ENCODE data around the gene RAPGEF5. TPM values are rescaled to one million over a fixed set of nuclear protein-coding genes. Genes with fewer than 3 reads are reported as not detected.

Gene RAPGEF5
- total RNA-seq, 4 donors from 2014 or later = 7.4 to 16.2 (median 12.1) TPM

DNA sequence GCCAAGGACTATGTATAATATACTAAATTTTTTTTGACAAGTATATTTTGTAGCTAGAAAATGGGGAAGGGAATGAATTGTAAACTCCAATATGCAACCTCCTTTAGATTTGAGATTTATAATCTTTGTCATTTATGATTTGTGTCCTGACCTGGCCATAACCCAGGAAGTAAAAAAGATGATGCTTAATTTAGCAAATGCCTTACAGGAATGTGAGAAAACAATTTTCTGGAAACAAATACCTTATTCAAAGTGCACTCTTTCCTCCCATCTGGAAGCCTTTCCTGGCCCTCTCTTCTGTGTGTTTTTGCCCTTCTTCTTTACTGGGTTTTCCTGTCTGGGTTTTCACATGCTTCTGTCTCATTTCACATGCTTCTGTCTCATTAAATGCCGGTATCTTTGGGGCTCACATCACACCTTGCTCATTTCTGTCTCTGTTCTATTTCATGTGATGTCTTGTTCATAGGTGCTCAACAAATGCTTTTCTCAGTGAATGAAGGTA lies 149.2 kb downstream of the RAPGEF5 start:
- intact Hi-C loops (cut with DNase I; ENCODE audit: low total_unique reads) = no loop called here
- H3K27me3 ChIP-seq = no peaks in the 10 kb centered on the region
- H3K9me3 ChIP-seq = no peaks in the 10 kb centered on the region
- H3K4me3 ChIP-seq = no peak overlapping the region
- DNase-seq = no peak
- H3K4me1 ChIP-seq = peaks cover 0 to 20% of the 10 kb centered on the region in 2 donors
- no peaks in the 10 kb centered on the region for H3K36me3 ChIP-seq
- peak overlapping the region in 1 of 4 donors; percentile 7 for H3K27ac ChIP-seq
- in situ Hi-C loops (cut with MboI; ENCODE audit: low sequenced_read_pairs in 4 of 4) = no loop called here
- no peak for ATAC-seq
- TF ChIP-seq POLR2A (IDR thresholded peaks at IDR 0.05) = no peak
- TF ChIP-seq, protein P1, sequence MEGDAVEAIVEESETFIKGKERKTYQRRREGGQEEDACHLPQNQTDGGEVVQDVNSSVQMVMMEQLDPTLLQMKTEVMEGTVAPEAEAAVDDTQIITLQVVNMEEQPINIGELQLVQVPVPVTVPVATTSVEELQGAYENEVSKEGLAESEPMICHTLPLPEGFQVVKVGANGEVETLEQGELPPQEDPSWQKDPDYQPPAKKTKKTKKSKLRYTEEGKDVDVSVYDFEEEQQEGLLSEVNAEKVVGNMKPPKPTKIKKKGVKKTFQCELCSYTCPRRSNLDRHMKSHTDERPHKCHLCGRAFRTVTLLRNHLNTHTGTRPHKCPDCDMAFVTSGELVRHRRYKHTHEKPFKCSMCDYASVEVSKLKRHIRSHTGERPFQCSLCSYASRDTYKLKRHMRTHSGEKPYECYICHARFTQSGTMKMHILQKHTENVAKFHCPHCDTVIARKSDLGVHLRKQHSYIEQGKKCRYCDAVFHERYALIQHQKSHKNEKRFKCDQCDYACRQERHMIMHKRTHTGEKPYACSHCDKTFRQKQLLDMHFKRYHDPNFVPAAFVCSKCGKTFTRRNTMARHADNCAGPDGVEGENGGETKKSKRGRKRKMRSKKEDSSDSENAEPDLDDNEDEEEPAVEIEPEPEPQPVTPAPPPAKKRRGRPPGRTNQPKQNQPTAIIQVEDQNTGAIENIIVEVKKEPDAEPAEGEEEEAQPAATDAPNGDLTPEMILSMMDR (IDR thresholded peaks at IDR 0.05 in 4 of 5, conservative IDR thresholded peaks at IDR 0.05 in 1 of 5) = no peak

DNA sequence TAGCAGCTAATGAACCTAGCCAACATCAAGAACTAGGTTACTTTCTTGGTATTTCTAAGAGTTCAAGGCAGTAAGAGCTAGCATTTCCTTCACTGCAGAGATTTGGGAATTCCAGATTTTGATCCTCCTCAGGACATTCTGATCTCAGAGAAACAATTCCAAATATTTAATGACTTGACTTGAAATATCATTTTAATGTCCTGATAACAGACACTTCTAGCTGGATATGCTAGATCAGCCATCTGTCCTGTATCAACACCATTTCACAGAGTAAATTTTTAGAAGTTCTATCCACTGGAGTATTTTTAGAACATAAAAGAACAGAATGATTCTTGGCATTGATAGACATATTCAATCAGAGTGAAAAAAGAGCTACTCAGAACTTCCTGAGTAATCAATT lies 151.3 kb downstream of the RAPGEF5 start:
- no peak overlapping the region for H3K4me3 ChIP-seq
- no peaks in the 10 kb centered on the region for H3K9me3 ChIP-seq
- TF ChIP-seq POLR2A (IDR thresholded peaks at IDR 0.05) = no peak
- TF ChIP-seq, protein P1 (IDR thresholded peaks at IDR 0.05 in 4 of 5, conservative IDR thresholded peaks at IDR 0.05 in 1 of 5) = no peak
- in situ Hi-C loops (cut with MboI; ENCODE audit: low sequenced_read_pairs in 4 of 4) (no loop called here), intact Hi-C loops (cut with DNase I; ENCODE audit: low total_unique reads) (no loop called here)
- H3K27me3 ChIP-seq = no peaks in the 10 kb centered on the region
- H3K27ac ChIP-seq = peak overlapping the region in 2 of 4 donors; percentile 21 to 34
- H3K36me3 ChIP-seq = no peaks in the 10 kb centered on the region
- no peak for ATAC-seq
- peaks cover 0 to 23% of the 10 kb centered on the region in 2 donors for H3K4me1 ChIP-seq
- DNase-seq = no peak

DNA sequence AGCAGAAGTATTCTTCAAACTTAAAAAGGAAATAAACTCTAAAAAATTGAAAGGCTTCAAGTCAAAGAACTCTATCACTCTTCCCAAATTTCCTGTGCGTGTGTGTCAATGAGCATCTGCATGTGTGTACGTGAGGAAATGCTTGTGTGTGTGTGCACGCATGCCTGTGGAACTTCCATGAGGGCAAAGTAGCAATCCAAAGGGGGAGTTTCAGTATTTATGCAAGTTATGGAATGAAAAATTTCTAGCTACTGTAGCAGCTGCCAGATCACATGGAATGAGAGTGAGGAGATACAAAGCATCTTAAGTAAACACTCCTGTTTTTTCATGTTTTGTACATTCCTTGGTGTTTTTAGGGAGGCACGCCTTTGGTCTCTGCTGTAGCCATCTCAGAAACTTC lies 152.6 kb downstream of the RAPGEF5 start:
- Histone ChIP-seq H3K27me3 (no peaks in the 10 kb centered on the region), H3K27ac (no peak overlapping the region), H3K36me3 (no peaks in the 10 kb centered on the region), H3K9me3 (no peaks in the 10 kb centered on the region), H3K4me3 (no peak overlapping the region), H3K4me1 (peaks cover 0 to 23% of the 10 kb centered on the region in 2 donors)
- TF ChIP-seq, protein P1 (IDR thresholded peaks at IDR 0.05 in 4 of 5, conservative IDR thresholded peaks at IDR 0.05 in 1 of 5) = no peak
- no peak for TF ChIP-seq POLR2A (IDR thresholded peaks at IDR 0.05)
- DNase-seq (no peak), ATAC-seq (no peak)
- intact Hi-C loops (cut with DNase I; ENCODE audit: low total_unique reads) (no loop called here), in situ Hi-C loops (cut with MboI; ENCODE audit: low sequenced_read_pairs in 4 of 4) (no loop called here)

DNA sequence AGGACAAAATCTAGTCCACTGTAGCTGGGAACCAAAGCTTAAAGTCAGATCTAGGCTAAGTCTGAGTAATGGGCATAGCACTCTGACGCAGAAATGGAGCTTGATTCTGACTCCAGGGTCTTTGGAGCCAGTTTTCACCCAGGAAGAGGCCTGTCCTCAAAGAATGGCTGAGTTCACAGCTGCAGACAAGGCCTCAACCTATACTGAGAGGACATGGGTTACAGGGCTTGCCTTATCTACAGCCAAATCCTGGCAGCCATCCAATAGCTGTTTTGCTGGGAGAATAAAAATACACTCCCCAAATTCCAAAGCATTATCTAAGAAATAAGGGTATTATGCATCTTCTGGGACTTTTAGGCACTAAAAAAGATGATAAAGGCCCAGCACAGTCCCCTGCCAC lies 154.8 kb downstream of the RAPGEF5 start:
- DNase-seq = no peak
- H3K27me3 ChIP-seq = no peaks in the 10 kb centered on the region
- TF ChIP-seq POLR2A (IDR thresholded peaks at IDR 0.05) = no peak
- TF ChIP-seq, protein P1 (IDR thresholded peaks at IDR 0.05 in 4 of 5, conservative IDR thresholded peaks at IDR 0.05 in 1 of 5) = no peak
- H3K27ac ChIP-seq = no peak overlapping the region
- H3K4me3 ChIP-seq = no peak overlapping the region
- intact Hi-C loops (cut with DNase I; ENCODE audit: low total_unique reads) (no loop called here), in situ Hi-C loops (cut with MboI; ENCODE audit: low sequenced_read_pairs in 4 of 4) (no loop called here)
- ATAC-seq = no peak
- no peaks in the 10 kb centered on the region for H3K9me3 ChIP-seq
- no peaks in the 10 kb centered on the region for H3K36me3 ChIP-seq
- H3K4me1 ChIP-seq = peaks cover 0 to 23% of the 10 kb centered on the region in 2 donors

All from gastrocnemius medialis (tissue), 4 donors.